ENCODE measurements around the gene ZFP69.

DNA sequence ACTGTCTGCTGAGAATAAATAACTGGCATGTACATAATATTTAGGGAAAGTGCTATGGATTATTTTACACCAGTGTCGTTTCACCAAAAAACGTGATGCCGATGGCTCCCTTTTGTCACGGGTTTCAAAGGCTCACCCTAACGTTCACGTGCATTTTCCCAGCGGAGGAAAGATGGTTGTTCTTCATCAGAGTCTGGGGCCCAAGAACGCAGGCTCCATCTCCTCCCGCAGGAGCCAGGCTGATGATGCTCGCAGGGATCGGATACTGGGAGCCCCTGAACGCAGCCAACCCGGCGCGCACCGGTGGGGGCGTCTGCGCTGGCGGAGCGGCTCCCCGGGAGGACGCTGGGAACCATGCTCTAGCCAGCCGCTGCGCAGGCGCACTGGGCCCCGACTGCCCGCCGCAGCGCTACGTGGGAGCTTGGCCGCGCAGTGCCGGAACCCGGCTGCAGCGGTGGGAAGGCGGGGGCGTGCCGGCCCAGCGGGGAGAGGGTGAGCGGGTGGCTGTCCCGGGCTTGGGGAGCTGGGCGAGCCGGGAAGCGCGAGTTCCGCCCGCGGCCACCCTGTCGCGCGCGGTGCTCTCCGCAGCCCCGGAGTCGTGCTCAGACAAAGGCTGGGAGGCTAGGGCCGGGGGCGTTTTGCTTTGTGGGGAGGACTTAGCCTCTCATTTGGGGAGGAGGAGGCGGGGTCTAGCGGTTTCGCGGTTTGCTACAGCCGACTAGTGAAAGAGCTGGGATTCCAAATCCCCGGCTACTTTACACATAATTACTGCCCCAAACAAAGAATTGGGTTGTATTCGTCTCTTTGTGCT, 27.2 kb upstream of the ZFP69 start, which contains the start of gene ZFP69B:
- TF ChIP-seq, protein P1, sequence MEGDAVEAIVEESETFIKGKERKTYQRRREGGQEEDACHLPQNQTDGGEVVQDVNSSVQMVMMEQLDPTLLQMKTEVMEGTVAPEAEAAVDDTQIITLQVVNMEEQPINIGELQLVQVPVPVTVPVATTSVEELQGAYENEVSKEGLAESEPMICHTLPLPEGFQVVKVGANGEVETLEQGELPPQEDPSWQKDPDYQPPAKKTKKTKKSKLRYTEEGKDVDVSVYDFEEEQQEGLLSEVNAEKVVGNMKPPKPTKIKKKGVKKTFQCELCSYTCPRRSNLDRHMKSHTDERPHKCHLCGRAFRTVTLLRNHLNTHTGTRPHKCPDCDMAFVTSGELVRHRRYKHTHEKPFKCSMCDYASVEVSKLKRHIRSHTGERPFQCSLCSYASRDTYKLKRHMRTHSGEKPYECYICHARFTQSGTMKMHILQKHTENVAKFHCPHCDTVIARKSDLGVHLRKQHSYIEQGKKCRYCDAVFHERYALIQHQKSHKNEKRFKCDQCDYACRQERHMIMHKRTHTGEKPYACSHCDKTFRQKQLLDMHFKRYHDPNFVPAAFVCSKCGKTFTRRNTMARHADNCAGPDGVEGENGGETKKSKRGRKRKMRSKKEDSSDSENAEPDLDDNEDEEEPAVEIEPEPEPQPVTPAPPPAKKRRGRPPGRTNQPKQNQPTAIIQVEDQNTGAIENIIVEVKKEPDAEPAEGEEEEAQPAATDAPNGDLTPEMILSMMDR (IDR thresholded peaks at IDR 0.05; ENCODE audit: low read depth, low read length, missing input control), result no peak
- TF ChIP-seq RAD21 (IDR thresholded peaks at IDR 0.05), result no peak
- no peak for TF ChIP-seq MAX (IDR thresholded peaks at IDR 0.05)
- peak; percentile 70 to 92 for TF ChIP-seq EGR1 (IDR thresholded peaks at IDR 0.05; ENCODE audit: low read depth in 2 of 2)
- TF ChIP-seq TAF1 (conservative IDR thresholded peaks at IDR 0.05), result no peak
- TF ChIP-seq JUND (IDR thresholded peaks at IDR 0.05), result no peak
- TF ChIP-seq YY1 (IDR thresholded peaks at IDR 0.05), result peak; percentile 56
- TF ChIP-seq ZBTB33 (IDR thresholded peaks at IDR 0.05), result no peak
- TF ChIP-seq FOXA1 (IDR thresholded peaks at IDR 0.05), result no peak
- TF ChIP-seq, protein P2, sequence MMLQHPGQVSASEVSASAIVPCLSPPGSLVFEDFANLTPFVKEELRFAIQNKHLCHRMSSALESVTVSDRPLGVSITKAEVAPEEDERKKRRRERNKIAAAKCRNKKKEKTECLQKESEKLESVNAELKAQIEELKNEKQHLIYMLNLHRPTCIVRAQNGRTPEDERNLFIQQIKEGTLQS (IDR thresholded peaks at IDR 0.05), result no peak
- TF ChIP-seq SP1 (IDR thresholded peaks at IDR 0.05), result no peak
- TF ChIP-seq REST (IDR thresholded peaks at IDR 0.05), result no peak

All from liver (tissue), 3 donors.